GM12865 (cell line): ENCODE results near the gene SLC25A53.

Experiments
- DNase-seq: peaks from one replicate; pipeline ENCODE4 v3.0.0; 2010; ENCODE audit warnings: low read depth
- H3K4me3 ChIP-seq: 2 replicates; pipeline ENCODE4 v1.5.1; 2011; ENCODE audit warnings: mild to moderate bottlenecking, low read depth, low read length, control low read depth
- TF ChIP-seq, protein P1 (sequence below): IDR thresholded peaks from 2 replicates; pipeline ENCODE4 v1.5.1; 2011; ENCODE audit warnings: low read length, control low read depth, low read depth, inconsistent platforms; ENCODE audit not compliant: insufficient read depth; ENCODE audit errors: missing control alignments

Gene SLC25A53

DNA sequence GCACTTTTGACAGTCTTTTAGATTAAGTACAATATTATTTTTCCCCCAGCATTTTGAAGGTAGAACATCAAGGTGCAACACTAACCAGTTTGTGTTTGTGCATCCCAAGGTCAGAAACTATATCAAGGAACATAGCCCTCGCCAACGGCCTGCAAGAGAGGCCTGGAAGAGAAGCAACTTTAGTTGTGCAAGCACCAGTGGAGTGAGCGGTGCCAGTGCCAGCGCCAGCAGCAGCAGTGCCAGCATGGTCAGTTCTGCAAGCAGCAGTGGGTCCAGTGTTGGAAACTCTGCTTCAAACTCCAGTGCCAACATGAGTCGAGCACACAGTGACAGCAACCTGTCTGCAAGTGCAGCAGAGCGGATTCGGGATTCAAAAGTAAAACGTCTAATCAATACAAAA is 31.1 kb upstream of the SLC25A53 start:
- TF ChIP-seq, protein P1, sequence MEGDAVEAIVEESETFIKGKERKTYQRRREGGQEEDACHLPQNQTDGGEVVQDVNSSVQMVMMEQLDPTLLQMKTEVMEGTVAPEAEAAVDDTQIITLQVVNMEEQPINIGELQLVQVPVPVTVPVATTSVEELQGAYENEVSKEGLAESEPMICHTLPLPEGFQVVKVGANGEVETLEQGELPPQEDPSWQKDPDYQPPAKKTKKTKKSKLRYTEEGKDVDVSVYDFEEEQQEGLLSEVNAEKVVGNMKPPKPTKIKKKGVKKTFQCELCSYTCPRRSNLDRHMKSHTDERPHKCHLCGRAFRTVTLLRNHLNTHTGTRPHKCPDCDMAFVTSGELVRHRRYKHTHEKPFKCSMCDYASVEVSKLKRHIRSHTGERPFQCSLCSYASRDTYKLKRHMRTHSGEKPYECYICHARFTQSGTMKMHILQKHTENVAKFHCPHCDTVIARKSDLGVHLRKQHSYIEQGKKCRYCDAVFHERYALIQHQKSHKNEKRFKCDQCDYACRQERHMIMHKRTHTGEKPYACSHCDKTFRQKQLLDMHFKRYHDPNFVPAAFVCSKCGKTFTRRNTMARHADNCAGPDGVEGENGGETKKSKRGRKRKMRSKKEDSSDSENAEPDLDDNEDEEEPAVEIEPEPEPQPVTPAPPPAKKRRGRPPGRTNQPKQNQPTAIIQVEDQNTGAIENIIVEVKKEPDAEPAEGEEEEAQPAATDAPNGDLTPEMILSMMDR: no peak
- H3K4me3 ChIP-seq: no peak overlapping the region
- DNase-seq: no peak

DNA sequence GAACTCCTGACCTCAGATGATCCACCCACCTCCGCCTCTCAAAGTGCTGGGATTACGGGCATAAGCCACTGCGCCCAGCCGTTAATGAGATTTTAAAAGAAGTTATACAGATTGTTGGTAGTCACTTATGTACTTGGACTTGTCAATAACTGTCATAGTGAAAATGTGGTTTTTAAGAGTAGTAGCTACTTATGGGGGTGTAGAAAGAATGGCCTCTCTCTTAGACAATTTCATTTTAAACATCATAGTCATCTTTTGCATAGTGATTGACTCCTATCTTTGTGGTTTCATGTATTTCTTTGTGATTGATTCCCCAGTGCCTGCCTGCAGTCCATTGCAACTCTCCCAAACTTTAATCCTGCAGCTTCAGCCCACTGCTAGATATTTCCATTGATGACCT is 26.9 kb upstream of the SLC25A53 start:
- TF ChIP-seq, protein P1: no peak
- no peak overlapping the region for H3K4me3 ChIP-seq
- peak; percentile 2 for DNase-seq

DNA sequence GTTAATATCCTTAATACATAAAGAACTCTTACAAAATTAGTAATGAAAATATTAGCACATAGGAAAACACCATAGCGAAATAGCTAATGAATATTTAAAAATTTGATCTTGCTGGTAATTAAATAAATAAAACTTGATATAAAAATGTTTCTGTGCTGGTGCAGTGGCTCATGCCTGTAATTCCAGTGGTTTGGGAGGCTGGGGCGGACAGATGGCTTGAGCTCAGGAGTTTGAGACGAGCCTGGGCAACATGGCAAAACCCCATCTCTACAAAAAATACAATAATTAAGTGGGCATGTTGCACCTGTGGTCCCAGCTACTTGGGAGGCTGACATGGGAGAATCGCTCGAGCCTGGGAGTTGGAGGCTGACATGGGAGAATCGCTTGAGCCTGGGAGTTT is 17.0 kb upstream of the SLC25A53 start:
- no peak for DNase-seq
- TF ChIP-seq, protein P1: no peak
- no peak overlapping the region for H3K4me3 ChIP-seq

DNA sequence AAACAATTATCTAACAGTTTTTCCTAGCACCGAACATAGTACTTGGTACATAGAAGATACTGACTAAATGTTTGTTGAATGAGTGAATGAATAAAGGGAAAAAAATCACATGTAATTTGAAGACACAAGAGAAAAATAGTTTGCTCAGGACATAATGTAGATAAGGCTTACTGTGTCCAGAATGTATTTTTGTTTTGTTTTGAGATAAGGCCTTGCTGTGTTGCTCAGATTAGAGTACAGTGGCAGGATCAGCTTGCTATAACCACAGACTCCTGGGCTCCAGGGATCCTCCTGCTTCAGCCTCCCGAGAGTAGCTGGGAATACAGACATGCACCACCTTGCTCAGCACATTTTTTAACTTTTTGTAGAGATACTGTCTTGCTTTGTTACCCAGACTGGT is 16.0 kb upstream of the SLC25A53 start:
- DNase-seq: no peak
- no peak overlapping the region for H3K4me3 ChIP-seq
- TF ChIP-seq, protein P1: no peak

DNA sequence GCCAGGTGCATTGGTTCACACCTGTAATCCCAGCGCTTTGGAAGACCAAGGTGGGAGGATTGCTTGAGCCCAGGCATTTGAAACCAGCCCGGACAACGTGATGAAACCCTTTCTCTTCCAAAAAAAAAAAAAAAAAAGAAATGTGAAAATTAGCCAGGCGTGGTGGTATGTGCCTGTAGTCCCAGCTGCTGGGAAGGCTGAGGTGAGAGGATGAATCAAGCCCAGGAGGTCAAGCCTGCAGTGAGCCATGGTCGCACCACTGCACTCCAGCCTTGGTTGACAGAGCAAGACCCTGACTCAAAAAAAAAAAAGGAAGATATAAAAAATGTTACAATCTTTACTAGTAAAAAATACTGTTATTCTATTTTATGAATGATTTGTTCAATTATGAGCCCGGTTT is 15.3 kb upstream of the SLC25A53 start:
- no peak for DNase-seq
- TF ChIP-seq, protein P1: no peak
- no peak overlapping the region for H3K4me3 ChIP-seq

DNA sequence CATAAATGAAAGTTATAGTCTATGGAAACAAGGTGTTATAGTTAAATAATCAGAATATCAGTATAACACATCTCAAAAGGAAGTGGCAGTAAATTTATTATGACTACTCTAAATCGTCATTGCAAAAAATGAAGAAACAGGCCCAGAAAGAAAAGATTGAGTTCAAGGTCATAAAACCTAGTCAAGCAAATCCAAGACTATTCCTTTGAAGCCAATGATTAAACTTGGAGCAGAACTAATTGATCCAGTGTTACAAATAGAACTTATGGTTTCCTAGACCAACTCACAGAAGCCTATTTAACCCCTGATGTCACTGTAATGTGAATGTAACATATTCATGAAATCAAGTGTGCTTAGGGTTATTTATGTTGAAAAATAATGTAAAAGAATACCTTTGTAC is 11.3 kb upstream of the SLC25A53 start:
- peak overlapping the region; percentile 83; the same call in 1 of the 2 replicates for H3K4me3 ChIP-seq
- TF ChIP-seq, protein P1: no peak
- DNase-seq: no peak

DNA sequence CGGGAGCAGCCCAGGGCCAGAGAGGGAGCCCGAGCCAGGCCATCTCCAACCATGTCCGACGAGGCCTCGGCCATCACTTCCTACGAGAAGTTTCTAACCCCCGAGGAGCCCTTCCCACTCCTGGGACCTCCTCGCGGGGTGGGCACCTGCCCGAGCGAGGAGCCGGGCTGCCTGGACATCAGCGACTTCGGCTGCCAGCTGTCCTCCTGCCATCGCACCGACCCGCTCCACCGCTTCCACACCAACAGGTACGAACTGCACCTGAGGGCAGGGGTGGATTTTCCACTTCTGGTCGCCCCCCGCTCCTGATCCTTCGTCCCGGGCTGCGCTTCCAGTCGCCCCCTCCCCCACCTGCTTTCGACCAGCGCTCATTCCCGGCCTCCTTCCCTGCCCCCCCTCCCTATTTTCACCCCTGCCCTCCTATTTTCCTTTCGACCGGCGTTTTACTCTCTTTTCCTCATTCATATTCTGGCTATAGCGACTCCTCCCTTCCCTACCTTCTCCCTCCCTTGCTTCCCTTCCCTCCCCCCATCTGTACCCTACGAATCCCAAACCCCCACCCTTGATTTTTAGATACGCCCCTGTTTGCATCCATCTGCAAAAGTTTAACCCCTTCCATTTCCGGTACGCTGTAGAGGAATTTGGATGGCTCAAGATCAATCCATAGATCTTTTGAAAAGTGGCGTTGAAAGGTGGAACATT is 10.1 kb upstream of the SLC25A53 start:
- TF ChIP-seq, protein P1: no peak
- peak overlapping the region; percentile 83 for H3K4me3 ChIP-seq
- no peak for DNase-seq
